H1 (cell line): ENCODE measurements around the gene HYDIN. TPM values are rescaled to one million over a fixed set of nuclear protein-coding genes. Genes with fewer than 3 reads are reported as not detected.
"Not testable (repeated sequence)": the region's sequence is repeated elsewhere in the genome, so short reads cannot be mapped to it uniquely, and the experiment has no call there.

Experiments
- CTCF ChIA-PET: fragments of 300-600 bp; sonication (Branson Sonifier 250); formaldehyde crosslinking; loops from one replicate; lab custom pipeline; 2021; ENCODE audit not compliant: partially characterized antibody; lab: Charles Lee
- POLR2A ChIA-PET: fragments of 300-600 bp; sonication (Branson Sonifier 250); formaldehyde crosslinking; loops from one replicate; lab custom pipeline; 2021; ENCODE audit warnings: inconsistent platforms; ENCODE audit not compliant: partially characterized antibody; lab: Charles Lee
- DNase-seq, 2 experiments: peaks; one replicate each; pipeline versions ENCODE4 v3.0.0 to v3.0.0-alpha.2; 2010 to 2022; ENCODE audit warnings: low spot score in 2 of 2, low read depth in 1 of 2, mixed read lengths in 1 of 2
- FAIRE-seq: peaks from 2 replicates; lab custom pipeline; 2011; peaks lifted over from hg19 to GRCh38; lab: Jason Lieb, UNC
- H2AFZ ChIP-seq: 2 replicates; pipeline ENCODE4 v1.8.1; 2012; ENCODE audit warnings: low read length, inconsistent platforms
- H2AK5ac ChIP-seq: 2 replicates; pipeline ENCODE4 v1.6.1; 2013; ENCODE audit warnings: low read depth, low read length
- H2BK120ac ChIP-seq: replicated peaks from 2 replicates; pipeline ENCODE3; 2013; ENCODE audit warnings: low read depth, low read length, inconsistent platforms
- H2BK12ac ChIP-seq: 2 replicates; pipeline ENCODE4 v1.6.1; 2013; ENCODE audit warnings: low read depth, low read length
- H2BK15ac ChIP-seq: 2 replicates; pipeline ENCODE4 v1.6.1; 2013; ENCODE audit warnings: low read length
- H2BK20ac ChIP-seq: 2 replicates; pipeline ENCODE4 v1.6.1; 2013; ENCODE audit warnings: low read length
- H2BK5ac ChIP-seq: 2 replicates; pipeline ENCODE4 v1.6.1; 2013; ENCODE audit warnings: low read depth, low read length
- H3K14ac ChIP-seq: 2 replicates; pipeline ENCODE4 v1.6.1; 2013; ENCODE audit warnings: inconsistent platforms; ENCODE audit not compliant: insufficient read length
- H3K18ac ChIP-seq: 2 replicates; pipeline ENCODE4 v1.6.1; 2013; ENCODE audit warnings: low read length; ENCODE audit errors: extremely low read depth
- H3K23ac ChIP-seq: 2 replicates; pipeline ENCODE4 v1.6.1; 2013; ENCODE audit warnings: inconsistent platforms; ENCODE audit not compliant: insufficient read length
- H3K23me2 ChIP-seq: 2 replicates; pipeline ENCODE4 v1.6.1; 2013; ENCODE audit warnings: low read depth, low read length
- H3K27ac ChIP-seq: 2 replicates; pipeline ENCODE4 v1.6.1; 2011; ENCODE audit warnings: low read depth, low read length, inconsistent platforms
- H3K27me3 ChIP-seq, 4 experiments: replicated peaks in 1 of 4; 1 replicate in 1 of 4; 2 replicates in 3 of 4; pipeline versions ENCODE4 v1.6.1 to v1.8.1; 2011 to 2013; ENCODE audit warnings: low read length in 3 of 4, mild to moderate bottlenecking in 3 of 4, inconsistent platforms in 2 of 4, mixed read lengths in 2 of 4, moderate library complexity in 1 of 4; ENCODE audit not compliant: control insufficient read depth in 3 of 4, insufficient read depth in 3 of 4; ENCODE audit errors: extremely low read depth in 1 of 4
- H3K36me3 ChIP-seq, 4 experiments: 2 replicates each; pipeline versions ENCODE4 v1.6.1 to v1.8.1; 2011 to 2013; ENCODE audit warnings: mild to moderate bottlenecking in 4 of 4, low read length in 3 of 4, moderate library complexity in 2 of 4, control low read depth in 1 of 4, inconsistent platforms in 1 of 4; ENCODE audit not compliant: insufficient read depth in 4 of 4, control insufficient read depth in 2 of 4
- H3K4ac ChIP-seq: replicated peaks from 2 replicates; pipeline ENCODE3; 2013; ENCODE audit warnings: low read length, low read depth, mixed read lengths, inconsistent platforms; ENCODE audit not compliant: insufficient read length
- H3K4me1 ChIP-seq, 4 experiments: replicated peaks in 1 of 4; 1 replicate in 1 of 4; 2 replicates in 3 of 4; pipeline versions ENCODE4 v1.6.1 to v1.8.1; 2011 to 2013; ENCODE audit warnings: low read length in 3 of 4, inconsistent platforms in 2 of 4, mixed read lengths in 1 of 4; ENCODE audit not compliant: insufficient read depth in 4 of 4, control insufficient read depth in 3 of 4
- H3K4me2 ChIP-seq, 2 experiments: 2 replicates each; pipeline versions ENCODE4 v1.6.1 to v1.8.1; 2011 to 2013; ENCODE audit warnings: low read depth in 2 of 2, low read length in 2 of 2, control low read depth in 1 of 2, inconsistent platforms in 1 of 2, mild to moderate bottlenecking in 1 of 2; ENCODE audit not compliant: insufficient read depth in 1 of 2
- H3K4me3 ChIP-seq, 4 experiments: fragments of 200-600, 300-600 bp in 1 of 4; sonication (generic), shearing (Covaris generic), sonication (Bioruptor Twin) in 1 of 4; 2 replicates each; pipeline versions ENCODE4 v1.5.1 to v1.8.1; 2011 to 2016; ENCODE audit warnings: low read length in 4 of 4, low read depth in 3 of 4, control low read depth in 2 of 4, inconsistent platforms in 2 of 4, mild to moderate bottlenecking in 2 of 4, mixed read lengths in 1 of 4, moderate library complexity in 1 of 4; ENCODE audit not compliant: insufficient read depth in 2 of 4; ENCODE audit errors: extremely low read depth in 1 of 4
- H3K56ac ChIP-seq: replicated peaks from 2 replicates; pipeline ENCODE3; 2013; ENCODE audit warnings: low read depth, mild to moderate bottlenecking, mixed read lengths, low read length, inconsistent platforms; ENCODE audit not compliant: insufficient read length
- H3K79me1 ChIP-seq: 2 replicates; pipeline ENCODE4 v1.6.1; 2013; ENCODE audit warnings: low read depth, low read length, control low read depth
- H3K79me2 ChIP-seq, 2 experiments: 2 replicates each; pipeline versions ENCODE4 v1.6.1 to v1.8.1; 2012 to 2013; ENCODE audit warnings: low read length in 2 of 2, mild to moderate bottlenecking in 2 of 2, inconsistent platforms in 1 of 2; ENCODE audit not compliant: insufficient read depth in 2 of 2, control insufficient read depth in 1 of 2
- H3K9ac ChIP-seq, 4 experiments: replicated peaks in 1 of 4; 1 replicate in 1 of 4; 2 replicates in 3 of 4; pipeline versions ENCODE4 v1.6.1 to v1.8.1; 2011 to 2013; ENCODE audit warnings: low read depth in 3 of 4, low read length in 3 of 4, control low read depth in 2 of 4, mild to moderate bottlenecking in 2 of 4, moderate library complexity in 2 of 4, inconsistent platforms in 1 of 4; ENCODE audit errors: extremely low read depth in 1 of 4
- H3K9me3 ChIP-seq, 2 experiments: 2 replicates each; pipeline versions ENCODE4 v1.6.1 to v1.8.1; 2012 to 2013; ENCODE audit warnings: mild to moderate bottlenecking in 2 of 2, moderate library complexity in 2 of 2, control low read depth in 1 of 2, inconsistent platforms in 1 of 2, low read depth in 1 of 2, low read length in 1 of 2, mixed read lengths in 1 of 2; ENCODE audit not compliant: insufficient read depth in 2 of 2
- H4K20me1 ChIP-seq, 2 experiments: replicated peaks in 1 of 2; 2 replicates each; pipeline versions ENCODE3 to v1.8.1; 2011 to 2013; ENCODE audit warnings: inconsistent platforms in 2 of 2, low read length in 2 of 2, mild to moderate bottlenecking in 1 of 2; ENCODE audit not compliant: insufficient read depth in 2 of 2, control insufficient read depth in 1 of 2
- H4K5ac ChIP-seq: 2 replicates; pipeline ENCODE4 v1.6.1; 2013; ENCODE audit warnings: low read length, low read depth, mixed read lengths, inconsistent platforms; ENCODE audit not compliant: insufficient read length
- H4K8ac ChIP-seq: 2 replicates; pipeline ENCODE4 v1.8.0; 2013; ENCODE audit warnings: mild to moderate bottlenecking, moderate library complexity, low read length, inconsistent platforms; ENCODE audit not compliant: insufficient read depth; ENCODE audit errors: extremely low read depth
- H4K91ac ChIP-seq: replicated peaks from 2 replicates; pipeline ENCODE3; 2013; ENCODE audit warnings: low read length, mixed read lengths, inconsistent platforms; ENCODE audit not compliant: insufficient read length
- WGBS, 2 experiments: shearing (Covaris generic) in 1 of 2; methylation state at CpG; one replicate each; pipeline versions ENCODE4 v1.1.6 to v1.1.7; 2013 to 2015; ENCODE audit warnings: low lambda C conversion rate in 2 of 2, mixed read lengths in 2 of 2, inconsistent platforms in 1 of 2, low coverage in 1 of 2, missing lambda C conversion rate in 1 of 2; ENCODE audit not compliant: insufficient replicate concordance in 2 of 2, insufficient coverage in 1 of 2, insufficient read length in 1 of 2; ENCODE audit errors: extremely low coverage in 1 of 2, missing lambda C conversion rate in 1 of 2; 5-methylcytosine and 5-hydroxymethylcytosine counted together
- polyA plus RNA-seq, 7 experiments: library from polyadenylated mRNA; depleted of rRNA in 3 of 7; stranded (reverse) in 5 of 7; unstranded in 2 of 7; fragments of >200 nt in 5 of 7; fragments of 200-250 nt in 2 of 7; gene quantifications; 1 replicate in 5 of 7; 2 replicates in 1 of 7; 4 replicates in 1 of 7; pipeline versions ENCODE4 v1.2.1 to v1.2.3, GENCODE V29; 2011 to 2013; ENCODE audit warnings: missing spikeins in 2 of 7, mixed read lengths in 2 of 7
- total RNA-seq: library from RNA; stranded (reverse); fragmentation: NEBNext Ultra II Directional; extraction: Animal tissue kit (Norgen Biotek cat#: 25700); gene quantifications from 2 replicates; pipeline ENCODE4 v1.2.1, GENCODE V29; 2021

HYDIN gene
- total and polyA plus RNA-seq, 2 of the 8 experiments (the other 6 are each of a cell fraction or from before 2014, with no cell fraction given), result 1.1 to 1.8 TPM

DNA sequence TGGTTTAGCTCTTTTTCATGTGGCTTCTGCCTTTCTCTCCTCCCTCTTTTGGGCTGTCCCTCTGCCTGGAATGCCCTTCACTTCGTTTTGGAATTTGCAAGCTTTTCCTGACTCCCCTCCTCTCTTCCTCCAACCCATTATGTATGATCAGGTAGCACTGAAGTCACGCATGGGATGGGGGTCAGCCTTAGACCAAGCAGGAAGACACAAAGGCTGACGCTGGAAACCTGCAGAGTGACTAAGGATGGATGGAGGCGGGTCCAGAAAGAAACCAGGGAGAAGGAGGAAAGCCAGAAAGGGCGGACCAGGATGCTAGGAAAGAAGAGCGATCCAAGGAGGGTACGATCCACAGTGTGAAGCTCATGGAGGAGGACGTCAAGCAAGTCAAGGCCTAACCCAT, 296.8 kb downstream of the HYDIN start:
- CTCF ChIA-PET, H3K79me2 ChIP-seq, H4K91ac ChIP-seq, H2AK5ac ChIP-seq, H3K27me3 ChIP-seq, H2AFZ ChIP-seq, H2BK5ac ChIP-seq, H3K9ac ChIP-seq, H3K36me3 ChIP-seq, H2BK120ac ChIP-seq, POLR2A ChIA-PET, H3K4me3 ChIP-seq, H3K18ac ChIP-seq, H3K4ac ChIP-seq, H3K27ac ChIP-seq, H4K8ac ChIP-seq, H3K23ac ChIP-seq, H4K5ac ChIP-seq, H2BK15ac ChIP-seq, H3K14ac ChIP-seq, H3K79me1 ChIP-seq, H3K4me2 ChIP-seq, H3K9me3 ChIP-seq, H2BK20ac ChIP-seq, FAIRE-seq, H4K20me1 ChIP-seq, DNase-seq, H3K23me2 ChIP-seq, H2BK12ac ChIP-seq, H3K56ac ChIP-seq, H3K4me1 ChIP-seq: not testable (repeated sequence)
- WGBS, 2 experiments, result 63% methylated on average over 3 of the region's 8 CpGs; no CpG with 5 or more reads in 1 of the 2 experiments

GRCh38 chr16:70930757-70931156, 299.8 kb downstream of the HYDIN start:
- H3K79me2 ChIP-seq, POLR2A ChIA-PET, H3K9me3 ChIP-seq, H4K20me1 ChIP-seq, CTCF ChIA-PET, H3K4ac ChIP-seq, DNase-seq, H2AK5ac ChIP-seq, H2BK5ac ChIP-seq, H3K9ac ChIP-seq, H2AFZ ChIP-seq, H3K14ac ChIP-seq, H2BK20ac ChIP-seq, H3K4me3 ChIP-seq, H3K23ac ChIP-seq, H3K79me1 ChIP-seq, H2BK120ac ChIP-seq, H3K18ac ChIP-seq, H4K91ac ChIP-seq, H2BK12ac ChIP-seq, H3K23me2 ChIP-seq, H3K27ac ChIP-seq, H3K56ac ChIP-seq, H3K4me1 ChIP-seq, H4K5ac ChIP-seq, H3K27me3 ChIP-seq, H4K8ac ChIP-seq, FAIRE-seq, H3K36me3 ChIP-seq, H3K4me2 ChIP-seq, H2BK15ac ChIP-seq: not testable (repeated sequence)
